Panc1 (cell line): ENCODE results near the gene PTPN4.

Source experiments
- CTCF ChIP-seq: fragments of 450-650 bp; IDR thresholded peaks from 2 replicates; pipeline ENCODE4 v1.5.1; 2017; ENCODE audit warnings: mild to moderate bottlenecking
- POLR2AphosphoS5 ChIP-seq: IDR thresholded peaks from 2 replicates; pipeline ENCODE4 v1.6.1; 2012; ENCODE audit warnings: mild to moderate bottlenecking, low read depth, low read length, moderate library complexity

GRCh38 chr2:119784876-119785275 lies 25.2 kb downstream of the PTPN4 start:
- TF ChIP-seq POLR2AphosphoS5 (no peak), CTCF (no peak)
